Measurements from ENCODE around the gene VCP.

DNA sequence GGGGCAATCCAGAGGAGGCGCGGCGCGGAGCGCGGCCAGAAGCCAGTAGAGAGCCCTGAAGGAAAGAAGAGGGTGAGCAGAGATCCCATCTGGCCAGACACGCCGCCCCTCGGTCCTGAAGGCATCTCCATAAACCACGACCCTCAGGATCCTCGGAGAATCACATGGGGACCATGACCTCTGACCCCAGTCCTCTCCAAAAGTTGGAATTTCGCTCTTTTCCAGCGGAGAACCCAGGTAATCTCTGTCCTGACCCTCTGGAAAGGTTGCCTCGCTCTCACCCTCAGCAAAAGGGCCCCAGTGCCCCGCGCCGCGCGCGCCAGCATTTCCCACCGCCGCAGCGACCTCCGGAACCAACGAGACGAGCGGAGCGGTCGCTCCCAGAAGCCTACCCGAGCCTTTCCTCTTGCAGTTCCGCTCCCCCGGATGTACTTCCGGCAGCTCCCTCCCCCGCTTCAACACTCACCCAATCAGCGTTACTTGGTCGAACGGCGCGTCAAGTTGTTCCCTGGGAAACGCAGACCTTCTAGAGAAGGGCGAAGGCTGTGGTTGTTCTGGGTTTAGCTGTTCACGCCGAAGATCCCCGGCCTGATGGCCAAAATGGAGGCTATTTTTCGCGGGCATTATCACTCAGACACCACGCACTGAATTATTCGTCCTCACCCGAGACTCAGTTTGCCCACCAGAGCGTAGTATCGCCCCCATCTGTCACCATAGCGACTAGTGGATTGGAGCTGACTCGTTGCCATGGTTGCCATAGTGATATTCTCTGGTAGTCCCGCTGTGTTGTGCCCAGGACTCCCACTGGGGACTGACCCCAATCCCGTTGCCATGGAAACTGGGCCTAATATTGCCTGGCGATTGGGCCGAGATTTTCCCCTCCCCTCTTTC is 30.6 kb upstream of the VCP start, which contains the start of gene STOML2:
- TF ChIP-seq, protein P1, sequence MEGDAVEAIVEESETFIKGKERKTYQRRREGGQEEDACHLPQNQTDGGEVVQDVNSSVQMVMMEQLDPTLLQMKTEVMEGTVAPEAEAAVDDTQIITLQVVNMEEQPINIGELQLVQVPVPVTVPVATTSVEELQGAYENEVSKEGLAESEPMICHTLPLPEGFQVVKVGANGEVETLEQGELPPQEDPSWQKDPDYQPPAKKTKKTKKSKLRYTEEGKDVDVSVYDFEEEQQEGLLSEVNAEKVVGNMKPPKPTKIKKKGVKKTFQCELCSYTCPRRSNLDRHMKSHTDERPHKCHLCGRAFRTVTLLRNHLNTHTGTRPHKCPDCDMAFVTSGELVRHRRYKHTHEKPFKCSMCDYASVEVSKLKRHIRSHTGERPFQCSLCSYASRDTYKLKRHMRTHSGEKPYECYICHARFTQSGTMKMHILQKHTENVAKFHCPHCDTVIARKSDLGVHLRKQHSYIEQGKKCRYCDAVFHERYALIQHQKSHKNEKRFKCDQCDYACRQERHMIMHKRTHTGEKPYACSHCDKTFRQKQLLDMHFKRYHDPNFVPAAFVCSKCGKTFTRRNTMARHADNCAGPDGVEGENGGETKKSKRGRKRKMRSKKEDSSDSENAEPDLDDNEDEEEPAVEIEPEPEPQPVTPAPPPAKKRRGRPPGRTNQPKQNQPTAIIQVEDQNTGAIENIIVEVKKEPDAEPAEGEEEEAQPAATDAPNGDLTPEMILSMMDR (IDR thresholded peaks at IDR 0.05): peak in 1 of 6 experiments; percentile 48
- TF ChIP-seq POLR2A (IDR thresholded peaks at IDR 0.05): peak in 3 of 4 donors; percentile 18 to 38 (median 31)
